G401 (cell line): ENCODE data around the gene C17orf100. TPM values are rescaled to one million over a fixed set of nuclear protein-coding genes. Genes with fewer than 3 reads are reported as not detected.
"Not testable (repeated sequence)": the region's sequence is repeated elsewhere in the genome, so short reads cannot be mapped to it uniquely, and the experiment has no call there.

Experiments
- DNase-seq: peaks from one replicate; pipeline ENCODE4 v3.0.0-alpha.2; 2015; ENCODE audit warnings: low spot score
- in situ Hi-C: cut with HindIII; loops from 2 replicates; pipeline ENCODE4 v1.10.0; 2016; ENCODE audit warnings: low sequenced_read_pairs, mixed read lengths
- total RNA-seq: library from RNA; depleted of rRNA; stranded (reverse); fragments of >200 nt; shearing (Covaris generic); gene quantifications from 2 replicates; pipeline ENCODE4 v1.2.3, GENCODE V29; 2014

The C17orf100 gene
- total RNA-seq, 1 experiment from 2014 or later = 2.8 TPM

- in situ Hi-C loops = no loop called here
Measured at GRCh38 chr17:6639586-6640535, 11.7 kb upstream of the C17orf100 start.

GRCh38 chr17:6640536-6641246 lies 10.9 kb upstream of the C17orf100 start, which contains the start of the genes KIAA0753 and TXNDC17:
Gene KIAA0753 (minus strand): TSS chr17:6640711. CDS start chr17:6635103, 5,608 bp downstream.
Gene TXNDC17 (plus strand): TSS chr17:6641060. CDS start chr17:6641083, 23 bp downstream.
- peak; percentile 86 for DNase-seq
- in situ Hi-C loops = no loop called here

More at GRCh38 chr17:6639586-6640535, 11.7 kb upstream of the C17orf100 start:
- no peak for DNase-seq

GRCh38 chr17:6641247-6641863 lies 10.2 kb upstream of the C17orf100 start:
- in situ Hi-C loops = no loop called here
- DNase-seq = no peak

DNA sequence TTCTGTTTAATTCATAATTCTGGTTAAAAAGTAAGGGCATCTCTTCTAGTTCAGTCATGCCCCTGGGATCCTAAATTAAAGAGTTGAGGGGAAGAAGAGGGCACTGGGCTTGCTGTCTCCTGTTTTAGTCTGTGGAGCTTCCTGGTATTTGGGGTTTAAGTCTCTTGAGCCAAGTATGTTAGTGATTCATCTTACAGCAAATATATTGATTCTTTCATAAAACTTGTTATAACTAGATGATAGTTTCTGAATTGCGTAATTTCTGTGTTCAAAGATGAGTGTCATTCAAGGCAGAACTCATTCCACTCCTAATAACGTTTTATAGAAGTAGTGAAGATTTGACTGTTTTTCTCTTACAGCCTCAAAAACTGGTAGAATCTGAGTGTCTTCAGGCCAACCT lies 9.0 kb upstream of the C17orf100 start:
- in situ Hi-C loops = no loop called here
- no peak for DNase-seq

- in situ Hi-C loops = no loop called here
- DNase-seq = no peak
Measured at GRCh38 chr17:6643451-6644125, 8.0 kb upstream of the C17orf100 start.

DNA sequence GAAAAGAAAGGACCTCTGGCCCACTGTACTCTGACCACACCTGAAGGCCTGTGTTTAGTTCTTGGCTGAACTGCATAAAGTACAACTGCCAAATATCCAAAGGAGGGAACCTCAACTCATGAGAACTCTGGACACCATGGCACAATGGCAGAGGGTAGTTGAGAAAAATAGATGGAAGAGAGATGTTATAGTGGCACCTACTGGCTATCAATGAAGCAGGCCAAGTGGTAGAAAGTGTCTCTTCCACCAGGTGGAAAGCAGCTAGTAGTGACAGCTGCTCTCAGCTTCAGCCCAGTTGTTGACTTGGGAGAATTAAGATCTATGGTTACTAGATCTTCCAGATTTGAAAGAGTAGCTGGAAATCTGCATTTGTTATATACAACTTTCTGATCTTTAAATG lies 3.4 kb upstream of the C17orf100 start:
- no peak for DNase-seq
- in situ Hi-C loops = no loop called here

- in situ Hi-C loops = no loop called here
- peak; percentile 19 for DNase-seq
Measured at GRCh38 chr17:6651919-6652452, 424 bp downstream of the C17orf100 start.

DNA sequence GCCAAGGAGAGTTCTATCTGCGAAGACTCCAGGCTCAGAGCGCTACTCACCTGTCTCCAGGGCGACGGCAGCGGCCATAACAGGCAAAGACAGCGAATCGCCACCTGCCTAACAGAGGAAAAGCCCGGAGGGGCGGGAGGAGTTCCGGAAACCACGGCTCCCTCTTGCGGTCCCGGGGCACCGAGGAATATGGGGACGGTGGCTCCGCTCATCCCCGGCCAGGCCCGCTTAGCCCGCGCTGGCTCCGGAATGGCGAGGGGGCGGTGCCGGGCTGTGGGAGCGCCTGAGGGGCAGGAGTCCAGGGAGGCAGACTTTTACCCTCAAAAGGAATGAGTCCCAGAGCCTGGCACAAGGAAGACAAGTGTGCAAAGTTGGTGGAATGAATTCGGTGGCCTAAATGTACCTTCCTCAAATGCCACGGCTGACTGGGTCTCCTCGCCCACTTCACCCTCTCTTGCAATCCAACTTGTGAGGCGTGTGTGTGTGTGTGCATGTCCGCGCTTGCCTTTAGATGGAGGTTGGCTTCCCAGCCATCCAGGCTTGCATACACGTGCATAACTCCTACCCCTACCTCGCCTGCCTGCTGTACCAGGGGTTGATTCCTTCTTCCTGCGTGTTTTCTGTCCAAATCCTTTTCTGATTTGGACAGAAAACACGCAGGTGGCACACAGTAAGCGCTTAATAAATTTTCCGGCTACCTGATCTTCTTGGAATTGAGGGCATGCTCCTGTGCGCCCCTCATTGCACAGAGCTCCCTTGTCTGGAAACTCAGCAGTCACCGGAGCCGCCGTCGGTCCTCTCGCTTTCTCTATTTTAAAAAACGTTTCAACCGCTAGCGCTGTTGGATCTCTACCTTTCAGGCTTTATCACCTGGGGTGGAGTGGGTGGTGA lies 3.5 kb downstream of the C17orf100 start:
- in situ Hi-C loops = no loop called here
- DNase-seq = peak; percentile 80

DNA sequence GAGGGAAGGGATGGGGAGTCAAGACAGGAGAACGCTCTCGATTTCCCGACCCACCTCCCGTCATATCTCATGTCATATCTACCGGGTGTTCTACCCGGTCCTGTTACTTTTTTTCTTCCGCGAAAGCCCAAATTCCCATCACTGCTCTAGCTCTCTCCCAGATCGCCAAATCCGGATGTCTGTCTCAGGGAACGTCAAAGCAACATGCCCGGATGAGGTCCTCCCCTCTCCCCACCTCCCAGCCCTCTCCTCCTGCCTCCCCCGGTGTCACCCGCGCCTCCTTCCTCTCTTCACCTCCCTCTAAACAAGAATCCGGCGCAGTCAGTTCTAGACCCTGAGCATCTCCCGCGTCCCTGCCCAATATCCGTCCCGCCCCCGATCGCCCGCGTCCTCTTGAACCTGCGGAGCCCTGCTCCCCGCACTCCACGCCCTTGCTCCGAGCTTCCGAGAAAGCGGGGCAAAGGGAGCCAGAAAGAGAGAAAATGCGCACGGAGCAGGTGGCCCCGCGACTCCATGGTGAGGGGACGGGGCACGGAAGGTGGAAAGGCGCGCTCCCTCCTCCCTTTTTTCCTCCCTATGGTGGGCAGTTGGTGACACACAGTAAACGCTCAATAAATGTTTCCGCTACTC lies 4.3 kb downstream of the C17orf100 start:
- in situ Hi-C loops = not testable (repeated sequence)
- DNase-seq = peak; percentile 43

DNA sequence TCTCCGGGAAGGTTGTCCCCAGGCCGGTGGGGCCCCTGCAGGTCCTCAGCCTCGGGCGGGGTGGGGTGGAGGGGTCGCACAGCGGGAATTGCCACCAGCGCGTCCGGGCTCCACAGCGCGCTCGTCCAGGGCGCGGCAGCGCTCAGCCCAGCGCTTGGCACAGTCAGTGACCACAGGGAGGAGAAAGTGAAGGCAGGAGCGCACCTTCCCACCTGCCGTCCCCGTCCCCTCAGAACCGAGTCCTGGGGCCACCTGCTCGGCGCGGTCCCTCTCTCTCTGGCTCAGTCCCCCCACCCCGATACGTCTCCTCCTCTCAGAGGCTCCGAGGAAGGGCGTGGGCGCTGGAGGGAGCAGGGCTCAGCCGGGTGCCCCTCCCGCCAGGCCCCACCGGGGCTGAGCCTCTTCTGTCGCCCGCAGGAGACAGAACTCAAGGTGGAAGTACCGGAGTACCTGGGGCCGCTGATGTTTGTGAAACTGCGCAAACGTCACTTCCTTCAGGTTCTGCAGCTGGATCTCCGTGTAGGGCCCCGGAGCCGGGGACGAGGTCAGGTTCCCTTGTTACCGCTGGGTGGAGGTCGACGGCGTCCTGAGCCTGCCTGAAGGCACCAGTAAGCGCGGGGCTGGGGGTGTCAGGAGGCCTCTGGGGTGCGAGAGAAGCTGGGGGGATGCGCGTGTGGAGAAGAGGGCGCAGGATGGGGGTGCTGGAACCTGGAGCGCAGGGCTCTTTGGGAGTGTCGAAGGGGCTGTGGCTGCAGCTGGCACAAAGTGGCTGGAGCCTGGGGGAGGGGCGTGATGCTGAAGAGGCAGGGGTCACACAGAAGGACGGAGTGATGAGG lies 5.5 kb downstream of the C17orf100 start:
- in situ Hi-C loops, DNase-seq: not testable (repeated sequence)

- DNase-seq = no peak
- in situ Hi-C loops = no loop called here
Measured at GRCh38 chr17:6657633-6658287, 6.2 kb downstream of the C17orf100 start.

GRCh38 chr17:6658411-6658810 lies 6.8 kb downstream of the C17orf100 start:
- DNase-seq, in situ Hi-C loops: not testable (repeated sequence)

GRCh38 chr17:6660101-6660500 lies 8.5 kb downstream of the C17orf100 start:
- in situ Hi-C loops = no loop called here
- no peak for DNase-seq

- in situ Hi-C loops = no loop called here
- DNase-seq = no peak
Measured at GRCh38 chr17:6660805-6661463, 9.4 kb downstream of the C17orf100 start.

DNA sequence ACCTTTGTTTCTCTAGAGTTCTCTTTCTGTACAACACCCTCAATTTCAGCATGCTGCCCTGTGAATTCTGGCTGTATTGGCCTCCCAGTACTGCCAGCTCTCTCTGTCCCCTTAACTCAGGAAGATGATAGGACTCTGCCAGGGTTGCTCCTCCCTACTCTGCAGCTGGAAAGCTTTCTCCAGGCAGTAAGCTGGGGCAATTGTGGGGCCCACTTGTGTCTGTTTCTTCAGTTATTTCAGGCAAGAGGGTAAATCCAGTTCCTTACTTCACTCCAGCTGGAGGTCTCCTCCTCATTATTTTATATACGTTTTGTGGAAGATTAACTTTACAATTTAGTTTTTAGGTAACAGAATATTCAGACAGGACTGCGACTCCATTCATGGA lies 9.9 kb downstream of the C17orf100 start:
- DNase-seq = no peak
- in situ Hi-C loops = no loop called here

DNA sequence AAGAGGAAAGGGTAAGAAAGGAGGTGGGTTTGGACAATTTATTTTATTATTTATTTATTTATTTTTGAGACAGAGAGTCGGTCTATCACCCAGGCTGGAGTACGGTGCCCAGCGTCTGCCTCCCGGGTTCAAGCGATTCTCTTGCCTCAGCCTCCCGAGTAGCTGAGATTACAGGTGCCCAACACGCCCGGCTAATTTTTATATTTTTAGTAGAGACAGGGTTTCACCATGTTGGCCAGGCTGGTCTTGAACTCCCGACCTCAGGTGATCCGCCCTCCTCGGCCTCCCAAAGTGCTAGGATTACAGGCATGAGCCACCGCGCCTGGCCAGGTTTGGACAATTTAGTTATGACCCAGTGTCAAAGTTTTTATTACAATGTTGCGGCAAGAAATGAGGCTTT lies 11.6 kb downstream of the C17orf100 start:
- in situ Hi-C loops = not testable (repeated sequence)

More for the DNA sequence above, 11.6 kb downstream of the C17orf100 start:
- DNase-seq = not testable (repeated sequence)
